Neural crest cell (in vitro differentiated cells): ENCODE measurements around the gene PRKCA. TPM values are rescaled to one million over a fixed set of nuclear protein-coding genes. Genes with fewer than 3 reads are reported as not detected.
A peak's percentile ranks its signal among the peaks of the same experiment; 100 is the strongest.

Experiments used
- DNase-seq: peaks from one replicate; pipeline ENCODE4 v3.0.0; 2021; ENCODE audit warnings: low read depth, mixed read lengths, low spot score
- H3K27ac Mint-ChIP-seq: one replicate; pipeline ENCODE4 v1.8.0; 2021; ENCODE audit warnings: mild to moderate bottlenecking, mixed read lengths; ENCODE audit not compliant: unreplicated experiment
- H3K27me3 Mint-ChIP-seq: 2 replicates; pipeline ENCODE4 v1.8.0; 2021; ENCODE audit warnings: low read depth, mild to moderate bottlenecking, mixed read lengths
- H3K36me3 Mint-ChIP-seq: 2 replicates; pipeline ENCODE4 v1.8.0; 2021; ENCODE audit warnings: low read depth, mild to moderate bottlenecking, mixed read lengths
- H3K4me1 Mint-ChIP-seq: 2 replicates; pipeline ENCODE4 v1.8.0; 2021; ENCODE audit warnings: mixed read lengths
- H3K4me3 Mint-ChIP-seq: one replicate; pipeline ENCODE4 v1.8.0; 2021; ENCODE audit warnings: mild to moderate bottlenecking, mixed read lengths
- H3K9me3 Mint-ChIP-seq: 2 replicates; pipeline ENCODE4 v1.8.0; 2021; ENCODE audit warnings: mixed read lengths
- total RNA-seq: library from RNA; stranded (reverse); gene quantifications from 2 replicates; pipeline ENCODE4 v1.2.1, GENCODE V29; 2021
- TF ChIP-seq, protein P1 (sequence below): fragments of 200-600 bp; sonication (generic); conservative IDR thresholded peaks from 2 replicates; pipeline ENCODE4 v1.5.0; 2021; ENCODE audit warnings: antibody characterized with exemption, mild to moderate bottlenecking

Gene PRKCA
- total RNA-seq, 1 donor from 2014 or later, result 22.7 TPM

DNA sequence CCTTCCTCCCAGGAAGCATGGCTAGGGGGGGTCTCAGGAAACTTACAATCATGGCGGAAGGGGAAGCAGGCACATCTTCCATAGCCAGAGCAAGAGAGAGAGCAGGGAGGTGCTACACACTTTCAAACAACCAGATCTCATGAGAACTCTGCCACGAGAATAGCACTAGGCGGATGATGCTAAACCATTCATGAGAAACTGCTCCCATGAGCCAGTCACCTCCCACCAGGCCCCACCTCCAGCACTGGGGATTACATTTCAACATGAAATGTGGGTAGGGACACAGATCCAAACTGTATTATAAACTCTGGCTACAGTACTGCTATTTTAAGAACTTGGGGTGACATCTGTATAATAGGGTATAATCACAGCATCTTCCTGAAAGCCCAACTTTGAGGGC is 449.4 kb downstream of the PRKCA start:
- TF ChIP-seq, protein P1, sequence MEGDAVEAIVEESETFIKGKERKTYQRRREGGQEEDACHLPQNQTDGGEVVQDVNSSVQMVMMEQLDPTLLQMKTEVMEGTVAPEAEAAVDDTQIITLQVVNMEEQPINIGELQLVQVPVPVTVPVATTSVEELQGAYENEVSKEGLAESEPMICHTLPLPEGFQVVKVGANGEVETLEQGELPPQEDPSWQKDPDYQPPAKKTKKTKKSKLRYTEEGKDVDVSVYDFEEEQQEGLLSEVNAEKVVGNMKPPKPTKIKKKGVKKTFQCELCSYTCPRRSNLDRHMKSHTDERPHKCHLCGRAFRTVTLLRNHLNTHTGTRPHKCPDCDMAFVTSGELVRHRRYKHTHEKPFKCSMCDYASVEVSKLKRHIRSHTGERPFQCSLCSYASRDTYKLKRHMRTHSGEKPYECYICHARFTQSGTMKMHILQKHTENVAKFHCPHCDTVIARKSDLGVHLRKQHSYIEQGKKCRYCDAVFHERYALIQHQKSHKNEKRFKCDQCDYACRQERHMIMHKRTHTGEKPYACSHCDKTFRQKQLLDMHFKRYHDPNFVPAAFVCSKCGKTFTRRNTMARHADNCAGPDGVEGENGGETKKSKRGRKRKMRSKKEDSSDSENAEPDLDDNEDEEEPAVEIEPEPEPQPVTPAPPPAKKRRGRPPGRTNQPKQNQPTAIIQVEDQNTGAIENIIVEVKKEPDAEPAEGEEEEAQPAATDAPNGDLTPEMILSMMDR, result no peak
- peaks cover 36% of the 10 kb centered on the region for H3K4me1 Mint-ChIP-seq
- no peaks in the 10 kb centered on the region for H3K9me3 Mint-ChIP-seq
- DNase-seq, result no peak
- peaks cover 6% of the 10 kb centered on the region for H3K36me3 Mint-ChIP-seq
- no peak overlapping the region for H3K4me3 Mint-ChIP-seq
- H3K27ac Mint-ChIP-seq, result no peak overlapping the region
- no peaks in the 10 kb centered on the region for H3K27me3 Mint-ChIP-seq

DNA sequence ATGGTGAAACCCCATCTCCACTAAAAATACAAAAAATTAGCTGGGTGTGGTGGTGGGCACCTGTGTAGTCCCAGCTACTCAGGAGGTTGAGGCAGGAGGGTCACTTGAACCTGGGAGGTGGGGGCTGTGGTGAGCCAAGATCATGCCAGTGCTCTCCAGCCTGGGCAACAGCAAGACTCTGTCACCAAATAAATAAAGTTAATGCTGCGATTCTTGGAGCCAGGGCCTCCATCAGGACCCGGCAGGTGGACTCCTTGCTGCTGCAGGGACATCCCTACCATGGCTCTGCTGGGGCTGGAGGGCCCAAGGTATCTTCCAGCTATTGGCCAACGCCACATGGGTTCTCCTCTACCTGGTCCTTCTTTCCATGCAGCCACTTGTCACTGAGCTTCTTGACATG is 450.0 kb downstream of the PRKCA start:
- peaks cover 40% of the 10 kb centered on the region for H3K4me1 Mint-ChIP-seq
- DNase-seq, result no peak
- H3K9me3 Mint-ChIP-seq, result no peaks in the 10 kb centered on the region
- no peak overlapping the region for H3K27ac Mint-ChIP-seq
- peaks cover 8% of the 10 kb centered on the region for H3K36me3 Mint-ChIP-seq
- TF ChIP-seq, protein P1, result no peak
- H3K4me3 Mint-ChIP-seq, result no peak overlapping the region
- H3K27me3 Mint-ChIP-seq, result no peaks in the 10 kb centered on the region

DNA sequence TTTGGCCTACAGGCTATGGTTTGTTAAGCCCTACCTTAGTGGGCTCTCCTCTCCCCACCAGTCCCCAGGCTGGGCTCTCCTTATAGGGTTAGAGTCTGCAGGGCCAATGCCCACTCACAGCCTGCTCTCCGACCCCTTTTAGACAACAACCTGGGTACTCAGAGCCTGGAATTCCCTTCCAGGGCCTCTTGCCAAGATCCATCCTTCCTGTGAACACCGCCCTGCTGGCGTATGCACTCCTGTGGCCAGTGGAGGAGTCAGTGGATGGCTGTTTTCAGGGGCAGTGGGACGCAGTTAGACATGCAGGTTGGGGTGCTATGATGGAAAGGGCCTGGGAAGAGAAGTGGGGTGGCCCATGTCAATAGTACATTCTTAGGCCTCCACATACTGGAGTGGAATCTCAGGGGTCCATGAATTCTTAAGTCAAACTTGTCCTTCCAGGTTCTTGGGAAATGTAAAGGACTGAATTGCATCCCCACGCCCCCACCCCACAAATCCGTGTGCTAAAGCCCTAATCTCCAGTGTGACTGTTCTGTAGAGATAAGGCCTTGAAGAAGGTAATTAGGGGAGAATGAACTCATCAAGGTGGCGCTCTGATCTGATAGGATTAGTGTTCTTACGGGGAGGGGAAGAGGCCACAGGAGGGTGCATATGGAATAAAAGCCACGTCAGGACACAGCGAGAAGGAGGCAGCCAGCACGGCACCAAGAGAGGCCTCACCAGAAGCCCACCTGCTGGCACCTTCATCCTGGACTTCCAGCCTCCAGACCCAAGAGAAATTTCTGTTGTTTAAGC is 450.9 kb downstream of the PRKCA start:
- no peak overlapping the region for H3K4me3 Mint-ChIP-seq
- H3K36me3 Mint-ChIP-seq, result peaks cover 8% of the 10 kb centered on the region
- H3K4me1 Mint-ChIP-seq, result peaks cover 36% of the 10 kb centered on the region
- H3K27ac Mint-ChIP-seq, result no peak overlapping the region
- H3K9me3 Mint-ChIP-seq, result no peaks in the 10 kb centered on the region
- H3K27me3 Mint-ChIP-seq, result no peaks in the 10 kb centered on the region
- TF ChIP-seq, protein P1, result no peak
- no peak for DNase-seq

DNA sequence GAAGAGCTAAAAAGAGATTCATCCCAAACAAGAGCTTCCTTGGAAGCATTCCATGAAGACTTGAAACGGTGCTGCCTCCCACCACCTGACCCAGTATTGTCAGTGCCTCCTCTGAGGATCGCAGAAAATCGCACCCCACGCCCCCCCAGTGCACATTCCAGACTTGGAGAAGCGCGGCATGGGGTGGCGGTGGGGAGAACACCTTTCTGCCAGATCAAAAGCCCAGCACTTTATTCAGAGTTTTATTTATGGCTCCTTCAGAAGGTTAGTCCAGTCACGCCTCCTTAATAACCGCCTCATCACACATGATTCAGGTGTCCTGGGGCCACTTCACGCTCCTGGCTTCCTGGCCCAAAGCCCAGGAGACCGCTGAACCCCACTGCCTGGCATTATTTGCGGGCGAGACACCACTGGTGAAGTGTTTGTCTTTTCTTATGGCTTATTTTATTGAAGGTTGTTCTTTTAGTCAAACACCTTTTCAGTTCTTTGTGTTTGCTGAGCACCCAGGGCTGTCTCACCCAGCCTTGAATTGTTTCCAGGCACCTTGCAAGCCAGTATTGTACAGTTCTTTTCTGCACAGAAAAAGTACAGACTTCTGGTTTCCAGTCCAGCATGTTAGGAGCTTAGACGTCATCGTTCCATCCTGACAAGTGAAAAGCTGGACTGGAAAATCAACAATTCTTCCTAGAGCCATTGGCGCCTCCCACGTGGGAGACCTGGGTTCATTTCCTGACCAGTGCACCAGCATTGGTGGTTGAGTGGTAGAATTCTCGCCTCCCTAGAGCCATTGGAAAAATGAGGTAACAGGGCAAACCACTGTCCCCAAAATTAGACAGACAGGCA is 452.9 kb downstream of the PRKCA start:
- H3K4me3 Mint-ChIP-seq, result no peak overlapping the region
- no peaks in the 10 kb centered on the region for H3K27me3 Mint-ChIP-seq
- peak overlapping the region; percentile 39 for H3K27ac Mint-ChIP-seq
- DNase-seq, result no peak
- peaks cover 10% of the 10 kb centered on the region for H3K36me3 Mint-ChIP-seq
- H3K9me3 Mint-ChIP-seq, result no peaks in the 10 kb centered on the region
- H3K4me1 Mint-ChIP-seq, result peaks cover 21% of the 10 kb centered on the region
- TF ChIP-seq, protein P1, result no peak

DNA sequence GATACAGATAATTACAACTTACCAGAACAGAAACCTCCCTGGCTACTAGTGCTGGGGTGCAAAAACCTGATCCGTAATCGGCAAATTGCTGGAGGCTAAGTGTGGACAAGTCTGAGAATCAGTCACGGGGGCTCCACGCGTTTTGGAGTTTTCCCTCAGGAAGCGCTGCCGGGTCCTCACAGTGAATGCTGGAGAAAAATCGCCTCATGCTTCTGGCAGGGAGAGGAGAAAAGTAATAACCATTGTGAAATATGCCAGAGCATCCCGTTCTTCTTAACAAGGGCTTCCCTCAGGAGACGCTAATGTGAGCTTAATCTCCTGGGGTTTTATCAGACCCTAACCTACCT is 453.5 kb downstream of the PRKCA start:
- TF ChIP-seq, protein P1, result no peak

More for the DNA sequence above, 453.5 kb downstream of the PRKCA start:
- H3K4me1 Mint-ChIP-seq, result peaks cover 15% of the 10 kb centered on the region
- no peak overlapping the region for H3K27ac Mint-ChIP-seq
- no peak for DNase-seq
- H3K36me3 Mint-ChIP-seq, result peaks cover 10% of the 10 kb centered on the region
- no peaks in the 10 kb centered on the region for H3K9me3 Mint-ChIP-seq
- no peaks in the 10 kb centered on the region for H3K27me3 Mint-ChIP-seq
- H3K4me3 Mint-ChIP-seq, result no peak overlapping the region
